ENCODE results near the gene SLC22A14.

GRCh38 chr3:38317192-38317759 is 35.2 kb downstream of the SLC22A14 start:
- TF ChIP-seq CTCF (IDR thresholded peaks at IDR 0.05) = no peak
- TF ChIP-seq EP300 (IDR thresholded peaks at IDR 0.05) = no peak
